HG03066 (cell line): Measurements from ENCODE around the gene GHSR.
A peak's percentile ranks its signal among the peaks of the same experiment; 100 is the strongest.

Experiments used
- ATAC-seq: cut with Tn5 transposase; IDR thresholded peaks from one replicate; pipeline ENCODE4 v1.9.1; 2021; ENCODE audit warnings: low read depth; ENCODE audit not compliant: unreplicated experiment

The GHSR gene, protein sequence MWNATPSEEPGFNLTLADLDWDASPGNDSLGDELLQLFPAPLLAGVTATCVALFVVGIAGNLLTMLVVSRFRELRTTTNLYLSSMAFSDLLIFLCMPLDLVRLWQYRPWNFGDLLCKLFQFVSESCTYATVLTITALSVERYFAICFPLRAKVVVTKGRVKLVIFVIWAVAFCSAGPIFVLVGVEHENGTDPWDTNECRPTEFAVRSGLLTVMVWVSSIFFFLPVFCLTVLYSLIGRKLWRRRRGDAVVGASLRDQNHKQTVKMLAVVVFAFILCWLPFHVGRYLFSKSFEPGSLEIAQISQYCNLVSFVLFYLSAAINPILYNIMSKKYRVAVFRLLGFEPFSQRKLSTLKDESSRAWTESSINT

DNA sequence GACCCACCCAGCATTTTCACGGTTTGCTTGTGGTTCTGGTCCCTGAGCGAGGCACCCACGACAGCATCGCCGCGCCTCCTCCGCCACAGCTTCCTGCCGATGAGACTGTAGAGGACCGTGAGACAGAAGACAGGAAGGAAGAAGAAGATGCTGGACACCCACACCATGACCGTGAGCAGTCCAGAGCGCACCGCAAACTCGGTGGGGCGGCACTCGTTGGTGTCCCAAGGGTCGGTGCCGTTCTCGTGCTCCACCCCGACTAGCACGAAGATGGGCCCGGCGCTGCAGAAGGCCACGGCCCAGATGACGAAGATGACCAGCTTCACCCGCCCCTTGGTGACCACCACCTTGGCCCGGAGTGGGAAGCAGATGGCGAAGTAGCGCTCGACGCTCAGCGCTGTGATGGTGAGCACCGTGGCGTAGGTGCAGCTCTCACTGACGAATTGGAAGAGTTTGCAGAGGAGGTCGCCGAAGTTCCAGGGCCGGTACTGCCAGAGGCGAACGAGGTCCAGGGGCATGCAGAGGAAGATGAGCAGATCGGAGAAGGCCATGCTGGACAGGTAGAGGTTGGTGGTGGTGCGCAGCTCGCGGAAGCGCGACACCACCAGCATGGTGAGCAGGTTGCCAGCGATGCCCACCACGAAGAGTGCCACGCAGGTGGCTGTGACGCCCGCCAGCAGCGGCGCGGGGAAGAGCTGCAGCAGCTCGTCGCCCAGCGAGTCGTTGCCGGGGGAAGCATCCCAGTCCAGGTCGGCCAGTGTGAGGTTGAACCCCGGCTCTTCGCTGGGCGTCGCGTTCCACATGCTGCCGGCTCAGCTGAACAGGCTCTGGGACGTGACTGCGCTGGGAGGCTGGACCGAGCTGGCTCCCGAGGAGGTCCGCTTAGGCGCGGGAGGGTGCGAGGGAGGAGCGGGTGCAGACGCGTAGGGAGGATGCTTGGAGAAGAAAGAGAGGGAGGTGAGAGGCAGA lies at the start of gene GHSR:
TSS of gene GHSR (minus strand) at position 846 of the 969 bp plus-strand sequence. CDS start at position 803, 43 bp downstream.
- ATAC-seq = no peak

DNA sequence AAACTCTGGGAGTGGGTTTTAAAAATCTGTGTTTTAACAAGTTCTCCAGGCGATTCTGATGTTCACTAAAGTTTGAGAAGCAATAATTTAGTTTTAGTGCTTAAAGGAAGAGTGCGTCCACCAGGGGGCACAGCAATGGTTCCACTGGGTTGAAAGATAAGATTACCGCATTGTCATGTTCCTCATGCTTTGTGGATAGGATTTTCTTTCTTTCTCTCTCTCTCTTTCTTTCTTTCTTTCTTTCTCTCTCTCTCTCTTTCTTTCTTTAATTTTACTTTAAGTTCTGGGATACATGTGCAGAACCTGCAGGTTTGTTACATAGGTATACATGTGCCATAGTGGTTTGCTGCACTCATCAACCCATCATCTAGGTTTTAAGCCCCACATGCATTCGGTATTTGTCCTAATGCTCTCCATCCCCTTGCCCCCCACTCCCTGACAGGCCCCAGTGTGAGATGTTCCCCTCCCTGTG lies 42.0 kb upstream of the GHSR start:
- peak; percentile 72 for ATAC-seq

DNA sequence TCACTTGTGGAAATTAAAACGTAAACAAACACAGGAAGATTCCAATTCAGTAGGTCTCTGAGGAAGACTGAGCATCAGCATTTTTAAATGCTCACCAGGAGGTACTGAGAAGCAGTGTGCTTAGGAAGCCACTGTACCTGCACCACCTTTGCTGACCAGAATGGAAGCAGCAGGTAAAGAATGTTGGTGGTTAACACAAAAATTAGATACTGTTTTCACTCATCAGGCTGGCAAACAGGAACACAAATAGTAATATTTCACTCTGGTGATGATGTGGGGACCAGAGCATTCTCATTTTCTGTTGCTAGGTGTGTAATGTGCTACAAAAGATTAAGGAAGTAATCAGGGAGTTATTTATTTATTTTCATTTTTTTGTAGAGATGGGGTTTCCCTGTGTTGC lies 29.9 kb upstream of the GHSR start:
- ATAC-seq = no peak

DNA sequence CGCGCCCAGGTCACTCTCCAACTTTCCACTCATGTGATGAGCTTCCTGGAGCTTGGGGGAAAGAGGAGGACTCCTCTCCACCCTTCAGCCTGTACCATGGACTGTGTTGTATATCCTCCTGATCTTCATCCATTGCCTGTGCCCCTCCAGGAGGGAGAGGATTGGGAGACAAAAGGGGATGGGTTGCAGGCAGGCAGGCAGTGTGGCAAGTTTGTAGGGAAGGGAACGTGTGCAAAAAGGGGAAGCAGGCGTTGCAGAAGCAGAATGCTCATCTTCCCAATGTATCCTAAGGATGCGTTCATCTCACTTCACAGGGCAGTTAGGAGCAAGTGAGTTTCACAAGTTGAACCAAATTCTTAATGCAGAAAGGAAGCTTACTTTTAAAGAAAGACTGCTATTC lies 28.1 kb upstream of the GHSR start:
- no peak for ATAC-seq

DNA sequence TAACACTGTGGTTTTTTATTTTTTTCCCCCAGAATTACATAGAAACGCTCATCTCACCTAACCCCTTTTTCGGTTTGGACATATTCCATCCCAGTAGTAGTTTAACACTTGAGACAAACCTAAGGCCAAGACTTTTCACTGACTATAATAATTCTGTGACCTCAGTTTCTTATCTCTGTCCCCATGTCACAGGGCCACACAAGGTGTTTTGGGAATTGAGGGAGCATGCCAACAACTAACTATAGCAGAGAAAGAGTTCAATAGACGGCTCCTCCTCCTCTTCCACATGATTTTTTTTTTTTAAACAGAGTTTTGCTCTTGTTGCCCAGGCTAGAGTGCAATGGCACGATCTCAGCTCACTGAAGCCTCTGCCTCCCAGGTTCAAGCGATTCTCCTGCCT lies 27.4 kb upstream of the GHSR start:
- no peak for ATAC-seq

DNA sequence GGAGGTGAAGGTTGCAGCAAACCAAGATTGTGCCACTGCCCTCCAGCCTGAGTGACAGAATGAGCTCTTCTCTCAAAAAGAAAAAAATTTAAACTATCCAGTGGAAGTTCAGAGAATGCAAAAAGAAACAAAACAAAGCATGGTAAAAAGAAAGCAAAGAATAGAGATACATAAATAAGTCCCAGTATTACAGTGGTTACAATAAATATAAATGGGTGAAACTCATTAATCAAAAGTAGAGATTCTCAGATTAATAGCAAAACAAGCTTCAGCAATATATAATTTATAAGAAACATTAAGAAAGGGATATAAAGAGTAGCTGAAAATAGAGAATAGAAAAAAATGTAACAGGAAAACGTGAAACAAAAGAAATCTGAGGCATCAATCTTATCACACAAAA lies 23.6 kb upstream of the GHSR start:
- ATAC-seq = no peak

DNA sequence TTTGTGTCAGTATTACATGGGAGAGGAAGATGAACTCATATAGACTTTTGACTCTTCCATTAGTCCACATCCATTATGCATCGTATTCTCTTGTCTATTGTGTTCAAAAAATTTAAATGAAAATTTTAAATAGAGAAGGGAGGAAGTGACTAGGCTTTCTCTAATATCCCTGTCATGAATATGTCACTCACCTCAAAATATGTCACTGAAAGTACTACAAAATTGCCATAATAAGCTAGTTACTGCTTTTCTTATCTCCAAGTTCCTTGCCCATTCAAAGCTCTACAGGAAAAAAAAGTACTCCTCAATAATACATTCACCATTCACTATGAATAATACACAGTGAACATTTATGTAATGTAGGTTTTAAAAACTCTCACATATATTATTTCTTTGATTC lies 22.3 kb upstream of the GHSR start:
- ATAC-seq = no peak

DNA sequence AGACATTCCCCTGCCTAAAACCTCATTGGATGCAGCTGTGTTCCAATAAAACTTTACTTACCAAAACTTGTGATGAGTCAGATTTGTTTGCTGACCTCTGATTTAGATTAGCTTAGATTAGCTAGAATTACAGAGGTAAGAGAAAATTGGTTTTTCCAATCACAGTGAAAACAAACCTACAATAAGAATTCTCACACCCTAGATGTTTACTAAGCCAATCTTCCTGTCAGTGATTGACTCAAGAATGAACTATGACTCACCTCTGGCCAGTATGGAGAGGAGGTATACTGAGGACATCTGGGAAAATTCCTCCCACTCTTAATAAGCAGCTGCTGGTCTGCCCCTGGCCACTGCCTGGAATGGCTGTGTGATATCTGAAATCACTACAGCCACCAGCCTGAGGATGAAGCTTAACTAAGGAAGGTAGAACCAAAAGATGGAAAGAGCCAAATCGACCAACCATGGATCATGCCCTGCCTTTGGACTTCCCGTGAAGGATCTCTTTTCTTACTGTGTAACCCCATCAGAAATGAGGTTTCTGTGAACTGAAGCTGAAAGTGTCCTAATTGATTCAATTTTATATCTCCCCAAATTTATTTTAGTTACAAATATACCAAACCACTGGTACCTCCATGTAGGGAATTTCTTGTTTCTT lies 19.0 kb upstream of the GHSR start:
- ATAC-seq = no peak

DNA sequence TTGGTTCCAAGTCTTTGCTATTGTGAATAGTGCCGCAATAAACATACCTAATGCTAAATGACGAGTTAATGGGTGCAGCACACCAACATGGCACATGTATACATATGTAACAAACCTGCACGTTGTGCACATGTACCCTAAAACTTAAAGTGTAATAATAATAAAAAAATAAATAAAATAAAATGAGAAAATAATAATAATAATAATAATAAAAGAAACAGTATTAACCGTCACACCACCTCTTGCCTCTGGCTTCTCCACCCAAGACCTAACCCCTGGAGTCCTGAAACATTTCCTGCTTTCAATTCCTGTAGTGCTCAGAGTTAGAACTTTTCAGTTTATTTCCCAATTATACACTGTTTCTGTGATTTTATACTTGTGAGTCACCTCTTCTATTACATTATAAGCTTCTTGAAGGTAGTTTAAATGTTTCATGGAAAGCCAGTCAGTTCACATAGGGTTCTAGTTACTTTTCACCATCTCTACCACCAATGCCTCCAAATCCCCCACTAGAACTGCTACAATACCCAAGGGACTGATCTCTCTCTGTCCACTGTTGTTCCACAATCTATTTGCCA lies 18.4 kb upstream of the GHSR start:
- ATAC-seq = no peak

DNA sequence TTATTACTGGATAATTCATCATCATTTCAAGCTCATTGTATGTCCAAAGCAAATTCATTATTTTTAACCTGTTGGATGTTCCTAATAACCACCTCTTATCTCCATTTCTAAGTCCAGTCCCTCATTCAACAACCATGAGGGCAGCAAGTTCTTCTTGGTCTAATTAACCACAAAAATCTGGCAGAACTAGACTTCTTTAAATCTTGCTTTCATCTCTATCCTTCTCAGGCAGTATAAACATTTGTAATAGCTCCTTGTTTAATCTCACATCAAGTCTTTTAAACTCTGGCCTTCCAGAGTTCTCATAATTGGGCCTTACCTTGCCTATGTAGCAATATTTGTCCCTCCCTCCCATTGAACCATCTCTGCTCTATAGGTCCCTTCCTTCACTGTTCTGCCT lies 17.0 kb upstream of the GHSR start:
- no peak for ATAC-seq

DNA sequence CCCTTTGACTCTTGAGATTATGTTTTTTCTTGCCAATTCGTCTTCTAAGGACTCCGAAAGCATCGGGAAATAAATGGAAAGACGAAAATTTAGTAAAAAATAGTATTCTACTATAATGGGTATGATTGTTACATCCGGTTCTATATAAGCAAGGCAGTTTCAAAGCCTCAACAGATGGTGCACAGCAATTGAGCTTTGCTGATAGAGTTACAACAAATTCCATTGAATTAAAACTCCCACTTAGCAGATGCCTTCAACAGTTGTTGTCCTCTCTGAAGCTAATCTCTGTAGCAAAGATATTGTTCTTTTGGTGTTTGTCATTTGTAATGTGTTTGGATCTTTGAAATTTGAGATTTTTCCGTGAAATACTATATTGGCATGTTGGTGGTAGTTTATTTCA lies 16.1 kb upstream of the GHSR start:
- no peak for ATAC-seq

DNA sequence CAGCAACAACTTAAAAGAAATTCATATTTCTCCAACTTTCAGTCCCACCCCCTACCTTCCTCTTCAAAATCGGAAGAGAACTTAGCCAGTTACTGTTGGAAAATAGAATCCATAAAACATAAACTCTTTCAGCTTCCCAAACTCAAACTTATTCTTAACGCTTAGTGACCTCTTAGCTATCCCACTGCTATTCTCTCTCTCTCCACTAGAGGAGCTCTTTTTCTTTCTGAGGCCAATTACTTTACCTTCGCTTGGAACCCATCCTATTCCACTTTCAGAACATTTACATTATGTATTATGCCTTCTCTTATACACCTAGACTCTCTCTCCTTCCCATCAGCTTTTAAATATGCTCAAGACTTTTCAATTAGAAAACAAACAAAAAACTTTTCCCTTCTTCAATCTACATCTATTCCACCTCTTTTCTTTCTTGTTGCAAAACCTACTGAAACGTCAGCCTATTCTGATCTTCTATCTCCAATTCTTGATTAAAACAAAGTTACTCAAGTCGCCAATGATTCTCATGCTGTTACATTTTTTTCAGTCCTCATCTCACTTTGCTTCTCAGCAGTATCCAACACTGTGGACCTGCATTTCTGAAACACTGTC lies 13.4 kb upstream of the GHSR start:
- no peak for ATAC-seq

DNA sequence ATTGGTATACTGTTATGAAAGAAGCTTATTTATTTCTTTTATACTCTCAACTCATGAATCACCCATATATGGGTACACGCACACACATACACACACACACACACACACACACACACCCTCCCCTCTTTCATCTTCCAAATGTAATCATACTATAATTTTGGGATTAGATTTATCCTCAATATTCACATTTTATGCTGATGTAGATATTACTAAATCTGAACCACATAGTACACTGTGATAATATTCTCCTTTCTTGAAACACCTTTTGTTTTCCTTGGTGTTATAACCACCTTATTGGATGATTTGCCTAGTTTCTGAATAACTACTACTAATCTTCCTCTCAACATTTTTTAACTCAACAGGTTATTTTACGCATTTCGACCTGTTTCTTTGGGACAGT lies 8.1 kb upstream of the GHSR start:
- ATAC-seq = no peak

DNA sequence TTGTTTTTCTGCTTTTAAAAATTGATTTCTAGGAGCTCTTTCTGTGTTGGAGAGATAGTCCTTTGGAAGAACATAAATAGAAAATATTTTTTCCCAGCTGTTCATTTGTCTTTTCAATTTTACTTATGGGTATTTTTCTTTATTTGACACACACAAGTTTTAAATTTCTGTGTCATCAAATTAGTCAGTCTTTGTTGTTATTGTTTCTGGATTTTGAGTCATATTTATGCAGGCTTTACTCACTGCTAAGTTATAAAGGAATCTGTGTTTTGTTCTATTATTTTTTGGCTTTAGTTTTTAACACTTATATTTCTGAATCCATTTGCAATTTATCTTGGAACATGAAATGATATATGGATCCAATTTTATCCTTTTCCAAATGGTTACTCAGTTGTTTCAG lies 5.9 kb upstream of the GHSR start:
- no peak for ATAC-seq

DNA sequence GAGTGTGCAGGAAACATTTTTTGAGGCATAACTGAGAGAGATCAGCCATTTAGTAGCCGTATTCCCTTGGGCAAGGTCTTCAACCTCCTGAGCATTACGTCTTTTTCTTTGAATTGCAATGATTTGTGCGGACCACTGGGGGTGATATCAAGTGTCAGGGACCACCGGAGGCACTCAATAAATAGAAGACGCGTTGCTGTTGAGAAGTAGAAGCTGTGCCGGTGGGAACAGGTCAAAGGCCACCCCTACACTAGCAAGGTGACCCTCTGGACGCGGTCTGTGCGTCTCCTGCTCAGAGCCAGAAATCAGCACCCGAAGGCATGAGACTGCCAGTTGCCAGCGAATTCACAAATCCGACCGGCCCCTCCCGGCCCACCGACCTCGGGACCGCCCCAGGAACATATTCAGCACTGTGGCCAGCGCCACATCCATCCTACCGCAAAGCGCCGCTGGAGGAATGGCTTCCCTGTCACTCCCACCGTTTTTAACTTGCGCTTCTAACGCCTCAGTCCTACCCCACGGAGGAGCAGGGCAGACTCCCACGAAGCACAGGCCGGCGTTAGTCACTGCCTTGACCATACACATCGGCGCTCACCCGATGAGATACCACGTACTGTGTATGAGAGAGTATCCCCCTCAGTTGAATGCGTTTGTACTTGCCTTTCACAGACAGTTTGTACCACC lies 1.4 kb upstream of the GHSR start:
- ATAC-seq = no peak

DNA sequence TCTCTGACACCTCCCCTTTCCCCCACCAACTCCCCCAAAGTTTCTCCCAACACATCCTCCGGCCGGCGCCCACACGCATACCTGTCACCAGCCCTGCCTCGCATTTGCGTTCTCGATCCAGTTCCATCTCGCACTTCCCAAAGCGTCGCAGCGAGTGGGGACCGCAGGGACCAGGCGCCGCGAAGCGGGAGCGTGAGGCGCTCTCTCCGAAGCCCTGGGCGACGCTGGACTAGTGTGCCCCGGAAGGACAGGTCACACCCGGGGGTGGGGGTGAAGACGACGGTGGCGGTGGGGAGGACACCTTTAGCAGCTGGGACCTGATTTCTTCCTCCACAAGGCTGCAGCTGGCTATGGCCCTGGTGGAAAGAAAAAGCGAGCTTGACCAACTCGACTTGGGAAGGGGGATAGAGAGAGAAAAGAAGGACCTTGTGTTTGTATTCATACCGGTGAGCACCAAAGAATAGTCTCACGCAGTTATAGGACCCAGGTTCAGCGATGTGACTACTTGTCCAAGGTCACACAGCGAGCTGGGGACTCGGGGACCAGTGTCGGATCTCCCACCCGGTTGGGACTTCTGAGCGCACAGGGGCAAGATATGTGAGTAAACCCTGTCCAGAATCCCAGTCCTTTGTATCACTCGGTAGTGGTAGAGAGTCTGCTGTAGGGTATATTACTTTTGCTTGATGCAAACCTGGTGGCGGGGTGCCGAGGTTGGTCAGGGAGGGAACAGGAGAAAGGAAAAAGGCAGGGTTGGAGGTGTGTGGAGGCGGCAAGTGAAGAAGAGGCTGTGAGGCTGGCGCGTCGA lies 607 bp upstream of the GHSR start:
- no peak for ATAC-seq

DNA sequence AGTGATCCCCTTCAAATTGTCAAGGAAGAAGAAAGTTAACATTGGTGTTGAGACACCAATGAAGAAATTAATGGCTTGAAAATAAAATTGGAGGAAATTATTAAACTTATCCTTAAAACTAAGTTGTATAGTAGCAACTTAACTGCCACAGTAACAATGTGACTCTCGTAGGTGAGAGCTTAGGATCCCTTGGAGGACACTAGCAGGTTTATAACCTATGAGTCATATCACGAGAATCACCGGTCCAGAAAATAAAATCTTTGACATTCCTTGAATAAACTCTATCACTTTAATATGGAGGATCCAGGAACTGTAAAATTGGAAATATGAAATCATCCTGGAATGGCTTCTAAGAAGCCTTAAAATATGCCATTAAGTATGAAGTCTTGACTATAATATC lies 2.1 kb downstream of the GHSR start:
- ATAC-seq = no peak

DNA sequence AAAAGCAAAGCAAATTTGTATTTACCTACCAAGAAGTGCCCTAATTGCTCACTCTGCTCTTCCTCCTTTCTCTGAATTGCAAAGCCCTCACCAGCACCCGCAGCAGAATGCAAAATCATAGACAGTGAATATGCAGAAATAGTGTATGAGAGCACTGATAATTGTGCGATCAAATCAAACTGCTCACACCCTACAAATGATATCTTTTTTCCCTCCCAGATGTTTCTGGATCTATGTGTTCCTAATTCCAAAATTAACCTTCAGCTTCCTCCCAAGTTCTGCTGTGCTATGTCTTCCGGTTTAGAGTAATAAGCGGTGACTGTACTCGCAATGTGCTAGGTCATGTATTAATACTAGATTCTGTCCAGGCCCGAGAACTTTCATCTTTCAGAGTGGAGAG lies 3.4 kb downstream of the GHSR start:
- no peak for ATAC-seq

DNA sequence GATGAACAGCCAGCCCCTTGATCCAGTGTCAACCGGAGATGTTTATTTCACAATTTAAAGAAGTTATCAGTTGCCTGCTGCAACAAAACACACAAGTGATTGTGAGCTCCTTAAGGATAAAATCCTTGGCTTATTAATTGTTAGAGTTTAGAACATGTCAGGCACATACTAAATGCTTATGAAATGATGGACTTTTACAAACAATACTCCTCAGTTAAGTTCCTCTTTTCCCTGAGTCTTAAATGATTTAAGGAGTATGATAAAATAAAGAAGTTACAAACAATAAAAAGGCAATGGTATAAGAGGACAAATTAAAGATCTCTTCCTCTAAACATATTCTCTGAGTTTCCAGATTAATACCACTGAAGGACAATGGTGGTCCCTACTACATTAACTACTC lies 5.7 kb downstream of the GHSR start:
- no peak for ATAC-seq
